GM21390 (cell line): ENCODE data around the gene ARHGAP4.

Source experiments
- ATAC-seq: cut with Tn5 transposase; IDR thresholded peaks from one replicate; pipeline ENCODE4 v1.9.1; 2021; ENCODE audit not compliant: unreplicated experiment

The ARHGAP4 gene

DNA sequence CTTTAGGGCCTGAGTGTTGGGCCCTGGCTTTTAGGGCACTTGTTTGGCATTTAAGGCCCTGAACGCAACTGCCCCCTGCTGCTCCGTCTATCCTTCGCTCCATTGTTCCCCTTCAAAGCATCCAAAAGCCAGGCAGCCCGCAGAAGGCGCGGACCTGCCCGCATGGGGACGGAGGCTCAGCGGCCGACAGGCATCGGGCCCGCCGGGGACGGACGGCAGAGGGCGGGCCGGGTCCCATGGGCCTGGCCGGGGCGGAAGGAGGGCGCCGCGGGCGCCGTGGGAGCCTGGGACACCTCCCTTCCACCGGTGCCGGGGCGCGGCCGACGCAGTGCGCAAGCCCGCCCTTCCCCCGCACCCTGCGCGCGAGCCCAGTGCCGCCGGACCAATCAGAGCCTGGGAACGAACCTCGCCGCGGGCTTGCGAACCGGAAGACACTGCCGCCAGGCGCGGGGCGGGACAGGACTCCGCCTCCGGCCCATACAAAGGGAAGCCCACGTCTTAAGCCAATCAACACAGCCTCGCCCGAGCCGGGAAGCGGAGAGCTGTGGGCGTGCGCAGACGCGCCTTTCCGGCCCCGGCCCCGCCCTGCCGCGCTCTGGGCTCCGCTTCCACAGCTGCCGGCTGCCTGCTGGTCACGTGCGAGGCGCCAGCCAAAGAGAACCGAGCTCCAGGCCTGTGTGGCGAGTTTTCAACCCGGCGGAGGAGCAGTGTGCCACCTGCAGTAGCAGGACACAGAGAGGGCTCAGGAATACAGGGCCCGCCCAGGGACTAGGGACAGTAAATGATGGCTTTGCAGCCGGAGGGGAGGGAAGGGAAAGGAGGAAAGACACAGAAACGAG, 2.1 kb upstream of the ARHGAP4 start:
- ATAC-seq, result peak; percentile 67

DNA sequence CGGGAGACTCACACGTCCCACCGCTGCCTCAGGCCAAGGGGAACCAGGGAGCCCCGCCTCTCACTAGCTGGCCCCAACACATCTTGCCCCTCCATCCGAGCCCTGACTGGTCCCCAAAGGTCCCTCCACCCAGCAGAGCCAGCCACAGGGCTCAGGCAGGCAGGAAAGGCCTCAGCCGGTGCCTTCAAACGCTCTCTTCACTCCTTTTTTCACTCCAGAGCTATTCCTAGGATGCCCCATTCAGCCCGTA, 1.5 kb upstream of the ARHGAP4 start:
- no peak for ATAC-seq

DNA sequence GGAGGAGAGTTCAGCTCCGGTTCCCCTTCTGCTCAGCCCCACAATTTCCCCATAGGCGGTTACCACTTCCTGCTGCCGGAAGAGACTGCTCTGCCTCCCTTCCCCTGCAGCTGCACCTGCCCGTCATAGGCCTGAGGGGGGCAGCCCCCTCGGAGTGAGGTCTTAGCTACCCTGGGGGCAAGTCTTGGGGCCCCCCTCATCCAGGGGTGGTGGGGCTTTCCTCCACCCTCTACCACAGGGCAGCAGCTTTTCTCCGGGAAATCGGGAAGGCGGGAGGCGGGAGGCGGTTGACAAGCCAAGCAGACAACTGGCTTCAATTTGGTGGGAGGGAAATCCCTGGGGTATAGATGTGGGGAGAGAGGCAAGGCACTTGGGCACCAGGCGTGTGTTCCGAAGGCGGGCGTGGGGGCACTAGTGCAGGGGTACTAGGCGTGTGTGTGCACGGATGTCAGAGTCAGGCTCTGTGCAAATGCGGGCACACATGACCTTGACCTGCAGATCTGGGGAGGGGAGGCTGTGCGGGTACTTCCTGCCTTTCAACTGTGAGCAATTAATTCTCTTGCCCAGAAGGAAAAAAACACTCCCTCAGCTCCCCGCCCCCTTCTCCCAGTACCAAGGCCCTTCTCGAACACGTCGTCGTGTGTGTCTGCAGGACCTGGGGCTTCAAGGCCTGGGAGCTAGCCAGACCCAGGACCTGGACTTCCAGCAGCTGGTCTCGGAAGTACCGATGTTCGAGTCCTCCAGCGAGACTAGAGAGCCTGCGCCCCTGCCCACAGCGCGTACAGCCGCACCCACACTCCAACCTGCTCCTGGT, 1.0 kb upstream of the ARHGAP4 start:
- no peak for ATAC-seq

- ATAC-seq, result no peak
These were observed 441 bp upstream of the ARHGAP4 start for GRCh38 chrX:153926552-153926857.

DNA sequence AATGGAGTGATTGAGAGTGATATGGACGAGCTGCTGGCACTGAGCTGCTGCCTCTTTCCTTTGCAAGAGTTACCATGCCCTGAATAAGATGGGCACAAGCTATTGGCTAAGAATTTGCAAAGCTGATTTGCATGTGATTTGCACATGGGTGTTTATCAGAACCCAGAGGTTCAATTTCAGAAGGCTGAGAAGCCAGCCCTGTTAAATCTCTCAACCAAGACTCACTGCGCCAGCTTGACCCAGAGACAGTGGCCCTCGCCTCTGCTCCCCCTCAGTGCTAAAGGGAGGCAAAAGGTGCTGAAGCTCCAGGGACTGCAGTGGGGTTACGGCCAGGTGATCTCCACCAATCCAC, 701 bp downstream of the ARHGAP4 start:
- no peak for ATAC-seq

DNA sequence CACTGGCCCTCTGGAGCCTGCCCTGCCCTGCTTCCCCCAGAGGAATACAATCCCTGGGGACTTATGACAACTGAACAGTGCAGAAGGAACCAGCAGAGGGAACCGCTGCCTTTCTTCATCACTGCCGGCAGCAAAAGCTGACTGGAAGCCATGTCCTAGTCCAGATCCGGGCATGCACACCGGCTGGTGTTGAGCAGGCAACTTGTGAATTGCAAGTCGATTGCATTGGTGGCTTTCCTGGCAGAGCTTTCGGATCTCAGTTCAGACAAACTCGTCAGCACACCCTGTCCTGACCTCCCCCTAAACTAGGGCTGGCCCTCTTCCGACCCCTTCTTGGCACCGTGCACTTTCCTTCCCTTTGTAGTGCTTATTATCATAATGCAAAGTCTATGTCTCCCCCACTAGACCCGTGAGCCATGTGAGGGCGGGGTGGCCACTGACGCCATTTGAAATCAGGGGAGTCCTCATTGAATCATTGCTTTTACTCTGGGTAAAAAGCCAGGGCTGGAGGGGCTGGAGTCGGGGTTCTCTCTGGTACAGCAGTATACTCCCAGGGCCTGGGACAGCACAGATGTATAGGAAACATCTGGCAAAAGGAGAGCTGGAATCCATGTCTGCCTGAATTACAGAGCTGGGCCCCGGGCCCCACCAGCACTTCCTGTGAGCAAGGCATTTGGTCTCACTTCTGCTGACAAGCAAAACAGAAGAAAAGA, 1.8 kb downstream of the ARHGAP4 start:
- ATAC-seq, result no peak

- no peak for ATAC-seq
These were observed 2.9 kb downstream of the ARHGAP4 start for GRCh38 chrX:153922932-153923857.

- no peak for ATAC-seq
These were observed 4.3 kb downstream of the ARHGAP4 start for GRCh38 chrX:153921511-153922446.

DNA sequence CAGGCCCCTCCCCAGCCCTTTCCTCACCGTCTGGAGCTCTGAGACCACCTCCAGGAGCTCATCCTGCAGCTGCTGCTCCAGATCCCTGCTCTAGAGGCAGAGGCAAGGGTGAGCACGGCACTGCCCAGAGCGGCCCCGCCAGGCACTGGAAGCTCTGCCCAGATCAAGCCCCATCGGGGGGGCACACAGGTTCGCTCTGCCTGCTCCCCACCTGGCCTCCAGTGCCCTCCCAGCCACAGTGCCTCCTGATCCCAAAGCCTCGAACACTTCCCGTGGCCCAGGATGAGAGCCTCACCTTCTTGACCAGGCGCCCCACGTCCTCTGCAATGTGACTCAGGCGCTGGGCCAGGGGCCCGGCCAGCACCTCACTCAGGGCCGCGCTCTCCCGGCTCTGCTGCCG, 5.0 kb downstream of the ARHGAP4 start:
- ATAC-seq, result no peak

DNA sequence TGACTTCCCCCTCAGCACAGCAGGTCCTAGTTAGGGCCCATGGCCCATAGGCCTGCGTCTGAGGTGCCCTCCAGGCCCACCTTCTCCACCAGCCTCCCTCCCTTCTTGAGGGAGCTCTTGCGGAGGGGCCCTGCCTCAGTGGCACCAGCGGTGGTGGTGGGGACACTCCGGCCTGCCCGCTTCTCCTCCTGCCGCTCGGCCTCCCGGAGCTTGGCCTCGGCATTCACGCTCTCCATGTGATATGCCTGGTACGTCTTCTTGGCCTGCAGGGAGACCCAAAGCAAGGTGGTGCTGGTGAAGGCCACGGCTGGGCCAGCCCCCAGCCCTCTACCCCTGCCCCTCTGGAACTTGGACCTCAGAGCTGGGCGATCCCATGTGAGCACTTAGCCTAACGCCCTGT, 5.5 kb downstream of the ARHGAP4 start:
- ATAC-seq, result no peak

DNA sequence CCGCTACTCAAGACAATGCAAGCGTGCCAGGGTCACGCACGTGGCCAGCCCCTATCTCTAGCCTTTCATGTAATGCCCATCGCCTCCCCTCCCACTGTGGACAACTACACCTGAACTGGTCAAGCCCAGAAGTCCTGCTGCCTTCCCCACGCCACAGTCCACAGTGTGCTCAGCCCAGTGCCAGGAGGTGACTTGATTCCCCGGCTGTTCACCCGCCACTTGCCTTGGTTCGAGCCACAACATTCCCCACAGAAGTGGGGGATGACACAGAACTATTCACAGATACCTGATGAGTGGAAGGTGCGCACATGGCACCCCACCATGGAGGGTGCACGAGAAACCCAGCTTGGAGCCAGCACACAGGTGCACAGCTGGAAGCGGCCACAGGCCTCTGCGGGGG, 6.8 kb downstream of the ARHGAP4 start:
- ATAC-seq, result no peak

GRCh38 chrX:153917869-153918268, 8.2 kb downstream of the ARHGAP4 start:
- no peak for ATAC-seq

DNA sequence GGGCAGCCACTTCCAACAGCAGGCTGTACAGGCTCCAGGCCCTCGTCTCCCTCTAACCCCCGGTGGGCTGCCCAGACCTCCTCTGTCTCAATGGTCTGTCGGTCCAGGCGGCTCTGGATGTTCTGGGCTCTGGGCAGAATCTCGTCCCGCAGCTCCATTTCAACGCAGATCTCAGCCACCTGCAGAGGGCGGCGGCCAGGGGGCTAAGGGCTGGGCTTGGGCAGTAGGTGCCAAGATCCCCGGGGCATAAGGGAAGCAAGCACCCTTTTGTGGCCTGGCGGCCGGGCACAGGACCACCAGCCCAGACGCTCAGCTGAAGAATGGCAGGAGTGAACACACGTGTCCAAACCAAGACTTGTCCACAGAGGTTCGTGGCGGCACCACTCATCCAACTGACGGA, 12.4 kb downstream of the ARHGAP4 start:
- ATAC-seq, result no peak

DNA sequence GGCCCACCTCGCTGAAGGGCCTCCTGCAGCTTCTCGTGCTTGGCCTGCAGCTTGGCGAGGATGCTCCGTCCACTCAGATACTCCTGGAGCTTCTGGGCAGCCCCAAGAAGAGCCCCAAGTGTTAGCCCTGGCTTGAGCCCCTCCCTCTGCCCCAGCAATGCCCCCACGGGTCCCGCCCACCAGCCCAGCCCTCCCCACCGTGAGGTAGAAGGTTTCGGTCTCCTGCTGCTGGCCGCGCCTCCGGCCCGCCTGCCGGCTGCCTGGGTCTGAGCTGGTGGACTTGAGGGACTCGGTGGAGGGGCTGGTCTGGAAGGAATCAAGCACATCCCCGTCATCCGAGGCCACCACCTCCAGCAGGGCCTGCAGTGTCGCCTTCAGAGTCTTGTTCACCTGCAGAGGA, 12.9 kb downstream of the ARHGAP4 start:
- no peak for ATAC-seq

DNA sequence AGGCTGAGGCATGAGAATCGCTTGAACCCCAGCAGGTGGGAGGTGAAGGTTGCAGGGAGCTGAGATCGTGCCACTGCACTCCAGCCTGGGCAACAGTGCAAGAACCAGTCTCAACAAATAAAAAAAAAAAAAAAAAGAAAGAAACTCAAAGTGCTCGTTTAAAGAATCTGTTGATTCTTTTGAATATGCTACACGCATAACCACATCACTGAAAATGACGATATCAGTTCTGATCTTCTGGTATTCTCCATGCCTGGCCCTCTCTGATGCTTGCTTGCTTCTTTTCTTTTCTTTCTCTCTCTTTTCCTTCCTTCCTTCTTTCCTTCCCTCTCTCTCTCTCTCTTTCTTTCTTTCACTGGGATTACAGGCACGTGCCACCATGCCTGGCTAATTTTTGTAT, 14.3 kb downstream of the ARHGAP4 start:
- ATAC-seq, result no peak

DNA sequence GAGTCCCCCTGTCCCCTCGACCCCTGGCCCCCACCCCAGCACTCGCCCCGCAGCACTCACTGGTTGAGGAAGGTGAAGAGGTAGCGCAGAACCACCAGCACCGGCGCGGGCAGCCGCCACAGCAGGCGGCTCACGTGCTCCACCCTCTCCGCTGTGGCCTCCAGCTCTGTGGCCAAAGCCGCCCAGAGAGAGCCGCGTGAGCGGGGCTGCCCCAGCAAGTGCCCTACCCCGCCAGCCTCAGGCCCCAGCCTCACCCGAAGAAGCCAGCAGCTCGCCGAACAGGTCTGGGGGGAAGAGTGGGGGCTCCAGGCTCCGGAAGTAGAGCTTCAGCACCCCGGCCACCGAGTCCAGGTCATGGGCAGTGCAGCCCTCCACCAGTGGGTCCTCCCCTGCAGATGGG, 15.6 kb downstream of the ARHGAP4 start:
- ATAC-seq, result no peak

- no peak for ATAC-seq
These were observed 16.1 kb downstream of the ARHGAP4 start for GRCh38 chrX:153909980-153910360.

- no peak for ATAC-seq
These were observed 16.8 kb downstream of the ARHGAP4 start for GRCh38 chrX:153909024-153909979.
